Cardiac ventricle fibroblast (primary cell): ENCODE measurements around the gene PREX1. TPM values are rescaled to one million over a fixed set of nuclear protein-coding genes. Genes with fewer than 3 reads are reported as not detected.

ENCODE experiments used
- total RNA-seq: library from RNA; depleted of rRNA; stranded (reverse); fragments of >200 nt; gene quantifications from 2 replicates; pipeline ENCODE4 v1.2.3, GENCODE V29; 2015

The PREX1 gene
- 4.4 and 4.9 TPM in 2 replicates for total RNA-seq

GRCh38 chr20:48827855-48828733 is at the start of gene PREX1:
Gene PREX1 (minus strand): TSS chr20:48827999. CDS start chr20:48827860, 139 bp downstream.

Other genes with a start within 250 kb of the PREX1 start
- 20.1 and 20.2 TPM in 2 replicates for gene ARFGEF2, start 93.7 kb upstream of the PREX1 start, total RNA-seq
- gene CSE1L, start 218.3 kb upstream of the PREX1 start, total RNA-seq = 34.8 and 42.1 TPM in 2 replicates